Left renal pelvis (tissue), 4 donors: Measurements from ENCODE around the gene TLR8. TPM values are rescaled to one million over a fixed set of nuclear protein-coding genes. Genes with fewer than 3 reads are reported as not detected.
A peak's percentile ranks its signal among the peaks of the same experiment; 100 is the strongest.
"Not testable (repeated sequence)": the region's sequence is repeated elsewhere in the genome, so short reads cannot be mapped to it uniquely, and the experiment has no call there.

Source experiments
- DNase-seq, 4 donors: peaks; one replicate each; pipeline ENCODE4 v3.0.0-alpha.2; 2013; ENCODE audit warnings: low read depth in 4 of 4, low spot score in 3 of 4
- polyA plus RNA-seq, 4 donors: library from polyadenylated mRNA; unstranded; fragments of 120-200 nt; gene quantifications; one replicate each; pipeline ENCODE4 v1.2.1, GENCODE V29; 2013; ENCODE audit not compliant: insufficient read length in 4 of 4

The TLR8 gene
- polyA plus RNA-seq, 4 donors: 0.18 to 0.41 (median 0.32) TPM

- DNase-seq: no peak
Observed at GRCh38 chrX:12895866-12896265, 10.6 kb upstream of the TLR8 start.

- DNase-seq: no peak
Observed at GRCh38 chrX:12896935-12897334, 9.5 kb upstream of the TLR8 start.

GRCh38 chrX:12898073-12898472, 8.3 kb upstream of the TLR8 start:
- DNase-seq: no peak

GRCh38 chrX:12899506-12899905, 6.9 kb upstream of the TLR8 start:
- no peak for DNase-seq

GRCh38 chrX:12901486-12901885, 4.9 kb upstream of the TLR8 start:
- peak in 2 of 4 donors; percentile 10 to 29 for DNase-seq

GRCh38 chrX:12903646-12904045, 2.8 kb upstream of the TLR8 start:
- DNase-seq: no peak

- DNase-seq: no peak
Observed at GRCh38 chrX:12910423-12911121, 4.2 kb downstream of the TLR8 start.

- DNase-seq: no peak
Observed at GRCh38 chrX:12911122-12911470, 4.7 kb downstream of the TLR8 start.

GRCh38 chrX:12912791-12913482, 6.5 kb downstream of the TLR8 start:
- no peak for DNase-seq

GRCh38 chrX:12917753-12918152, 11.3 kb downstream of the TLR8 start:
- DNase-seq: no peak

- DNase-seq: no peak
Observed at GRCh38 chrX:12919051-12919450, 12.6 kb downstream of the TLR8 start.

GRCh38 chrX:12919620-12920019, 13.2 kb downstream of the TLR8 start:
- DNase-seq: no peak

GRCh38 chrX:12920990-12921389, 14.6 kb downstream of the TLR8 start:
- DNase-seq: no peak

- no peak for DNase-seq
Observed at GRCh38 chrX:12921886-12922598, 15.6 kb downstream of the TLR8 start.

- DNase-seq: no peak
Observed at GRCh38 chrX:12922599-12922919, 16.1 kb downstream of the TLR8 start.

- no peak for DNase-seq
Observed at GRCh38 chrX:12929701-12930100, 23.3 kb downstream of the TLR8 start.

- DNase-seq: no peak
Observed at GRCh38 chrX:12930150-12930549, 23.7 kb downstream of the TLR8 start.

- DNase-seq: no peak
Observed at GRCh38 chrX:12932244-12932643, 25.8 kb downstream of the TLR8 start.

GRCh38 chrX:12934850-12935249, 28.4 kb downstream of the TLR8 start:
- DNase-seq: no peak

GRCh38 chrX:12936947-12937346, 30.5 kb downstream of the TLR8 start:
- no peak for DNase-seq

- DNase-seq: not testable (repeated sequence)
Observed at GRCh38 chrX:12940471-12940870, 34.1 kb downstream of the TLR8 start.

- not testable (repeated sequence) for DNase-seq
Observed at GRCh38 chrX:12943592-12943991, 37.2 kb downstream of the TLR8 start.
